Measurements from ENCODE around the gene GPATCH1.
A peak's percentile ranks its signal among the peaks of the same experiment; 100 is the strongest.

GPATCH1 gene

GRCh38 chr19:33143897-33144405 is 63.0 kb downstream of the GPATCH1 start:
- Histone ChIP-seq H3K27ac (ENCODE audit: low read length) (no peak overlapping the region), H3K4me1 (ENCODE audit: insufficient read depth, low read length) (peaks cover 4% of the 10 kb centered on the region; the same call in 1 of the 2 replicates), H3K4me2 (ENCODE audit: insufficient read depth, low read length) (peak overlapping the region; percentile 29; the same call in 1 of the 2 replicates), H3K36me3 (ENCODE audit: insufficient read depth, low read length) (no peaks in the 10 kb centered on the region), H4K20me1 (ENCODE audit: insufficient read depth, low read length) (no peaks in the 10 kb centered on the region), H3K79me2 (ENCODE audit: insufficient read depth, low read length) (no peaks in the 10 kb centered on the region), H3K4me3 (ENCODE audit: low read depth in 1 of 2, low read length in 2 of 2) (no peak overlapping the region), H3K9ac (ENCODE audit: low read depth, low read length) (no peak overlapping the region), H2AFZ (ENCODE audit: low read depth, low read length) (no peak overlapping the region), H3K9me3 (ENCODE audit: insufficient read depth, low read length, severe bottlenecking) (no peaks in the 10 kb centered on the region), H3K27me3 (ENCODE audit: insufficient read depth, low read length, poor library complexity) (no peaks in the 10 kb centered on the region)
- no peak for TF ChIP-seq EZH2 (IDR thresholded peaks at IDR 0.05; ENCODE audit: borderline replicate concordance, low read depth, low read length, severe bottlenecking)
- TF ChIP-seq, protein P1, sequence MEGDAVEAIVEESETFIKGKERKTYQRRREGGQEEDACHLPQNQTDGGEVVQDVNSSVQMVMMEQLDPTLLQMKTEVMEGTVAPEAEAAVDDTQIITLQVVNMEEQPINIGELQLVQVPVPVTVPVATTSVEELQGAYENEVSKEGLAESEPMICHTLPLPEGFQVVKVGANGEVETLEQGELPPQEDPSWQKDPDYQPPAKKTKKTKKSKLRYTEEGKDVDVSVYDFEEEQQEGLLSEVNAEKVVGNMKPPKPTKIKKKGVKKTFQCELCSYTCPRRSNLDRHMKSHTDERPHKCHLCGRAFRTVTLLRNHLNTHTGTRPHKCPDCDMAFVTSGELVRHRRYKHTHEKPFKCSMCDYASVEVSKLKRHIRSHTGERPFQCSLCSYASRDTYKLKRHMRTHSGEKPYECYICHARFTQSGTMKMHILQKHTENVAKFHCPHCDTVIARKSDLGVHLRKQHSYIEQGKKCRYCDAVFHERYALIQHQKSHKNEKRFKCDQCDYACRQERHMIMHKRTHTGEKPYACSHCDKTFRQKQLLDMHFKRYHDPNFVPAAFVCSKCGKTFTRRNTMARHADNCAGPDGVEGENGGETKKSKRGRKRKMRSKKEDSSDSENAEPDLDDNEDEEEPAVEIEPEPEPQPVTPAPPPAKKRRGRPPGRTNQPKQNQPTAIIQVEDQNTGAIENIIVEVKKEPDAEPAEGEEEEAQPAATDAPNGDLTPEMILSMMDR (IDR thresholded peaks at IDR 0.05; ENCODE audit: borderline replicate concordance, extremely low read depth, low read length, poor library complexity, severe bottlenecking) = peak; percentile 95
- DNase-seq (peak; percentile 56), ATAC-seq (ENCODE audit: insufficient read depth, low read depth) (peak; percentile 97)

DNA sequence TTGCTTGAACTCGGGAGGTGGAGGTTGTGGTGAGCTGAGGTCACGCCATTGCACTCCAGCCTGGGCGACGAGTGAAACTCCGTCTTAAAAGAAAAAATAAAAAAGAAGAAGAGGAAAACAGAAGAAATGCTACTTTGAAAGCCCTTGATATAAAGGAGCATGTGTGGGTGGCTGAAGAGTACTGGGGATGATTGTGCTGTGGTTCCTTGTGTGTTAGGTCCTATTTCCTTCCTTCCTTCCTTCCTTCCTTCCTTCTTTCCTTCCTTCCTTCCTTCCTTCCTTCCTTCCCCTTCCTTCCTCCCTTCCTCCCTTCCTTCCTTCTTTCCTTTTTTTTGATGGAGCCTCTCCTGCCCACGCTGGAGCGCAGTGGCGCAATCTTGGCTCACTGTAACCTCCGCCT is 65.2 kb downstream of the GPATCH1 start:
- TF ChIP-seq EZH2 (IDR thresholded peaks at IDR 0.05; ENCODE audit: borderline replicate concordance, low read depth, low read length, severe bottlenecking) = no peak
- TF ChIP-seq, protein P1 (IDR thresholded peaks at IDR 0.05; ENCODE audit: borderline replicate concordance, extremely low read depth, low read length, poor library complexity, severe bottlenecking) = no peak
- Histone ChIP-seq H3K79me2 (ENCODE audit: insufficient read depth, low read length) (no peaks in the 10 kb centered on the region), H3K36me3 (ENCODE audit: insufficient read depth, low read length) (no peaks in the 10 kb centered on the region), H3K9me3 (ENCODE audit: insufficient read depth, low read length, severe bottlenecking) (no peaks in the 10 kb centered on the region), H4K20me1 (ENCODE audit: insufficient read depth, low read length) (no peaks in the 10 kb centered on the region), H3K4me3 (ENCODE audit: low read depth in 1 of 2, low read length in 2 of 2) (no peak overlapping the region), H3K27me3 (ENCODE audit: insufficient read depth, low read length, poor library complexity) (no peaks in the 10 kb centered on the region), H3K4me2 (ENCODE audit: insufficient read depth, low read length) (no peak overlapping the region), H3K27ac (ENCODE audit: low read length) (no peak overlapping the region), H2AFZ (ENCODE audit: low read depth, low read length) (no peak overlapping the region), H3K9ac (ENCODE audit: low read depth, low read length) (no peak overlapping the region), H3K4me1 (ENCODE audit: insufficient read depth, low read length) (peaks cover 4% of the 10 kb centered on the region; the same call in 1 of the 2 replicates)
- DNase-seq (no peak), ATAC-seq (ENCODE audit: insufficient read depth, low read depth) (no peak)

GRCh38 chr19:33147538-33147937 is 66.6 kb downstream of the GPATCH1 start:
- H4K20me1 ChIP-seq (ENCODE audit: insufficient read depth, low read length) = no peaks in the 10 kb centered on the region
- H3K9me3 ChIP-seq (ENCODE audit: insufficient read depth, low read length, severe bottlenecking) = no peaks in the 10 kb centered on the region
- H3K36me3 ChIP-seq (ENCODE audit: insufficient read depth, low read length) = no peaks in the 10 kb centered on the region
- H3K79me2 ChIP-seq (ENCODE audit: insufficient read depth, low read length) = no peaks in the 10 kb centered on the region
- no peak overlapping the region for H3K27ac ChIP-seq (ENCODE audit: low read length)
- ATAC-seq (ENCODE audit: insufficient read depth, low read depth) (no peak), DNase-seq (no peak)
- H3K4me1 ChIP-seq (ENCODE audit: insufficient read depth, low read length) = peaks cover 4% of the 10 kb centered on the region; the same call in 1 of the 2 replicates
- no peaks in the 10 kb centered on the region for H3K27me3 ChIP-seq (ENCODE audit: insufficient read depth, low read length, poor library complexity)
- no peak for TF ChIP-seq EZH2 (IDR thresholded peaks at IDR 0.05; ENCODE audit: borderline replicate concordance, low read depth, low read length, severe bottlenecking)
- TF ChIP-seq, protein P1 (IDR thresholded peaks at IDR 0.05; ENCODE audit: borderline replicate concordance, extremely low read depth, low read length, poor library complexity, severe bottlenecking) = no peak
- no peak overlapping the region for H3K4me3 ChIP-seq (ENCODE audit: low read depth in 1 of 2, low read length in 2 of 2)
- H3K9ac ChIP-seq (ENCODE audit: low read depth, low read length) = no peak overlapping the region
- H3K4me2 ChIP-seq (ENCODE audit: insufficient read depth, low read length) = no peak overlapping the region
- H2AFZ ChIP-seq (ENCODE audit: low read depth, low read length) = no peak overlapping the region
